K562 (cell line): Measurements from ENCODE around the gene MAMDC4. TPM values are rescaled to one million over a fixed set of nuclear protein-coding genes. Genes with fewer than 3 reads are reported as not detected.

ENCODE experiments used
- BCOR ChIP-seq: fragments of 450-650 bp; IDR thresholded peaks from 2 replicates; pipeline ENCODE4 v1.6.1; 2016
- CBX5 ChIP-seq: IDR thresholded peaks from 2 replicates; pipeline ENCODE4 v1.6.1; 2014; ENCODE audit warnings: low read depth, borderline replicate concordance
- CTBP1 ChIP-seq: fragments of 450-650 bp; IDR thresholded peaks from 2 replicates; pipeline ENCODE4 v1.6.1; 2016; ENCODE audit warnings: borderline replicate concordance
- CXXC5 ChIP-seq: fragments of 250-450 bp; sonication (Bioruptor Pico); IDR thresholded peaks from 2 replicates; pipeline ENCODE4 v1.8.0; 2022; ENCODE audit warnings: inconsistent platforms, mild to moderate bottlenecking, moderate library complexity
- EP300 ChIP-seq: IDR thresholded peaks from 2 replicates; pipeline ENCODE4 v1.6.1; 2012; ENCODE audit warnings: low read length, improper control_type of control experiment
- EP400 ChIP-seq: fragments of 450-650 bp; IDR thresholded peaks from 2 replicates; pipeline ENCODE4 v1.6.1; 2017; ENCODE audit warnings: antibody characterized with exemption, mild to moderate bottlenecking, moderate library complexity
- ETV6 ChIP-seq, 3 experiments: fragments of 150-350 bp in 1 of 3; sonication (generic) in 1 of 3; formaldehyde crosslinking in 1 of 3; IDR thresholded peaks; 2 replicates each; pipeline versions ENCODE4 v1.6.1 to v1.8.0; 2014 to 2022; ENCODE audit warnings: borderline replicate concordance in 2 of 3, low read depth in 2 of 3, antibody characterized with exemption in 1 of 3, low read length in 1 of 3, mild to moderate bottlenecking in 1 of 3, missing genetic modification reagents in 1 of 3
- HDAC6 ChIP-seq: IDR thresholded peaks from 2 replicates; pipeline ENCODE4 v1.6.1; 2012; ENCODE audit warnings: low read depth, mild to moderate bottlenecking, control low read depth, inconsistent platforms, low read length, moderate library complexity
- HINFP ChIP-seq: fragments of 450-650 bp; conservative IDR thresholded peaks from 2 replicates; pipeline ENCODE4 v1.6.1; 2016; ENCODE audit warnings: missing genetic modification characterization, low read depth, mild to moderate bottlenecking, control low read depth, missing compliant biosample characterization
- HIVEP1 ChIP-seq: fragments of 250-450 bp; sonication (Bioruptor Pico); IDR thresholded peaks from 2 replicates; pipeline ENCODE4 v1.4.0; 2020; ENCODE audit warnings: mild to moderate bottlenecking
- L3MBTL2 ChIP-seq: fragments of 450-650 bp; IDR thresholded peaks from 2 replicates; pipeline ENCODE4 v1.6.1; 2016; ENCODE audit warnings: mild to moderate bottlenecking, moderate library complexity
- NBN ChIP-seq: fragments of 450-650 bp; IDR thresholded peaks from 2 replicates; pipeline ENCODE4 v1.6.1; 2016; ENCODE audit warnings: low read depth, mild to moderate bottlenecking
- NEUROD1 ChIP-seq: fragments of 150-350 bp; IDR thresholded peaks from 2 replicates; pipeline ENCODE4 v1.6.1; 2014; ENCODE audit warnings: borderline replicate concordance, low read length, low read depth; ENCODE audit not compliant: partially characterized antibody
- NR2C2 ChIP-seq, 2 experiments: fragments of 200-800 bp in 1 of 2; sonication (Bioruptor generic) in 1 of 2; sonication (generic) in 1 of 2; formaldehyde crosslinking in 1 of 2; IDR thresholded peaks; 2 replicates each; pipeline versions ENCODE4 v1.6.1 to v1.8.0; 2016 to 2022; ENCODE audit warnings: mild to moderate bottlenecking in 1 of 2, missing compliant biosample characterization in 1 of 2, missing genetic modification characterization in 1 of 2, missing genetic modification reagents in 1 of 2
- NR2F6 ChIP-seq: fragments of 450-650 bp; formaldehyde crosslinking; IDR thresholded peaks from 2 replicates; pipeline ENCODE4 v1.4.0; 2020; ENCODE audit warnings: mild to moderate bottlenecking
- POLR2B ChIP-seq: fragments of 450-650 bp; IDR thresholded peaks from 2 replicates; pipeline ENCODE4 v1.6.1; 2018; ENCODE audit warnings: low read depth; ENCODE audit not compliant: partially characterized antibody
- RB1 ChIP-seq: fragments of 450-650 bp; IDR thresholded peaks from 2 replicates; pipeline ENCODE4 v1.6.1; 2017; ENCODE audit warnings: low read depth, mild to moderate bottlenecking
- SP1 ChIP-seq: sonication (generic); formaldehyde crosslinking; IDR thresholded peaks from 2 replicates; pipeline ENCODE4 v1.8.1; 2022; ENCODE audit warnings: mild to moderate bottlenecking, missing genetic modification reagents
- SRF ChIP-seq, 2 experiments: fragments of 250-450, 450-650 bp in 1 of 2; sonication (Bioruptor Pico) in 1 of 2; sonication (generic) in 1 of 2; formaldehyde crosslinking; IDR thresholded peaks; 2 replicates each; pipeline versions ENCODE4 v1.5.0 to v1.5.1; 2020 to 2022; ENCODE audit warnings: mild to moderate bottlenecking in 1 of 2, missing genetic modification reagents in 1 of 2
- SUPT5H ChIP-seq: fragments of 450-650 bp; IDR thresholded peaks from 2 replicates; pipeline ENCODE4 v1.6.1; 2016
- ZBTB7A ChIP-seq: IDR thresholded peaks from 2 replicates; pipeline ENCODE4 v1.6.1; 2011; ENCODE audit warnings: low read depth, mild to moderate bottlenecking, low read length, moderate library complexity, borderline replicate concordance; ENCODE audit not compliant: control insufficient read depth
- ZFP91 ChIP-seq: sonication (generic); formaldehyde crosslinking; IDR thresholded peaks from 2 replicates; pipeline ENCODE4 v1.8.0; 2022; ENCODE audit warnings: mild to moderate bottlenecking, missing genetic modification reagents
- ZFX ChIP-seq: sonication (generic); formaldehyde crosslinking; IDR thresholded peaks from 2 replicates; pipeline ENCODE4 v1.8.0; 2022; ENCODE audit warnings: mild to moderate bottlenecking, missing genetic modification reagents, moderate library complexity
- ZNF224 ChIP-seq: sonication (generic); formaldehyde crosslinking; IDR thresholded peaks from 2 replicates; pipeline ENCODE4 v1.8.0; 2022; ENCODE audit warnings: mild to moderate bottlenecking, missing genetic modification reagents
- ZNF239 ChIP-seq: fragments of 250-450 bp; sonication (Bioruptor Pico); IDR thresholded peaks from 2 replicates; pipeline ENCODE4 v1.4.0; 2020; ENCODE audit warnings: mild to moderate bottlenecking
- ZNF282 ChIP-seq: sonication (generic); formaldehyde crosslinking; IDR thresholded peaks from 2 replicates; pipeline ENCODE4 v1.8.1; 2023; ENCODE audit warnings: missing genetic modification reagents
- ZNF707 ChIP-seq: fragments of 250-450 bp; sonication (Bioruptor Pico); conservative IDR thresholded peaks from 2 replicates; pipeline ENCODE4 v1.8.0; 2022; ENCODE audit warnings: inconsistent platforms, mild to moderate bottlenecking, moderate library complexity
- polyA plus RNA-seq, 8 experiments: library from polyadenylated mRNA; depleted of rRNA in 4 of 8; stranded (reverse) in 5 of 8; unstranded in 3 of 8; fragments of >200 nt; fragmentation: Nextera tagmentation in 2 of 8; fragmentation: Illumina TruSeq in 1 of 8; extraction: Ambion mirVana in 2 of 8; extraction: Trizol in 1 of 8; gene quantifications; 2 replicates each; pipeline versions ENCODE4 v1.2.1 to v1.2.3, GENCODE V29; 2011 to 2014; ENCODE audit warnings: inconsistent platforms in 1 of 8, missing spikeins in 1 of 8
- total RNA-seq, 7 experiments: library from RNA; depleted of rRNA in 6 of 7; stranded (reverse); fragments of >200 nt in 6 of 7; fragmentation: Illumina TruSeq in 2 of 7; extraction: Trizol in 2 of 7; gene quantifications; 2 replicates each; pipeline versions ENCODE4 v1.2.1 to v1.2.3, GENCODE V29; 2011 to 2021; ENCODE audit warnings: low replicate concordance in 1 of 7

Gene MAMDC4
- total and polyA plus RNA-seq, 9 of the 15 experiments (the other 6 are each of a cell fraction or from before 2014, with no cell fraction given) = 0.03 to 10.8 (median 1.5) TPM

- TF ChIP-seq ETV6 (IDR thresholded peaks at IDR 0.05; ENCODE audit: borderline replicate concordance in 1 of 2, low read depth in 2 of 2, low read length in 1 of 2) = no peak
- TF ChIP-seq ETV6 (CRISPR knock-in tag; IDR thresholded peaks at IDR 0.05; ENCODE audit: borderline replicate concordance) = 0 out of 2 replicates have a peak, but pooled peaks have one; percentile 44
- TF ChIP-seq ZBTB7A = peak; percentile 62; the same call in 1 of the 2 replicates
- TF ChIP-seq ZNF224 (CRISPR knock-in tag) = peak; percentile 59; the same call in 1 of the 2 replicates
- TF ChIP-seq NR2F6 (CRISPR knock-in tag) = no peak
- peak; percentile 60 for TF ChIP-seq HINFP (tag)
- TF ChIP-seq ZNF707 = no peak
- TF ChIP-seq POLR2B = peak; percentile 59
- TF ChIP-seq CBX5 = peak; percentile 7; the same call in 1 of the 2 replicates
- peak; percentile 13 to 40; a peak in 1 of 4 replicates for TF ChIP-seq SRF (CRISPR knock-in tag; IDR thresholded peaks at IDR 0.05)
- TF ChIP-seq HIVEP1 (CRISPR knock-in tag) = 0 out of 2 replicates have a peak, but pooled peaks have one; percentile 43
- no peak for TF ChIP-seq NEUROD1
- peak; percentile 93 for TF ChIP-seq ZFP91 (CRISPR knock-in tag)
- peak; percentile 76 for TF ChIP-seq EP400
- no peak for TF ChIP-seq ZNF239 (CRISPR knock-in tag)
- TF ChIP-seq L3MBTL2 = peak; percentile 61
- TF ChIP-seq SP1 = peak; percentile 76; the same call in 1 of the 2 replicates
- TF ChIP-seq CXXC5 (CRISPR knock-in tag) = peak; percentile 90
- TF ChIP-seq NR2C2 (CRISPR knock-in tag; IDR thresholded peaks at IDR 0.05) = no peak
- peak; percentile 42; the same call in 1 of the 2 replicates for TF ChIP-seq NR2C2 (tag; IDR thresholded peaks at IDR 0.05)
- peak; percentile 37; the same call in 1 of the 2 replicates for TF ChIP-seq NBN
- TF ChIP-seq EP300 = no peak
- TF ChIP-seq ZNF282 (CRISPR knock-in tag) = 0 out of 2 replicates have a peak, but pooled peaks have one; percentile 38
- TF ChIP-seq RB1 = peak; percentile 67; the same call in 1 of the 2 replicates
- TF ChIP-seq HDAC6 = 0 out of 2 replicates have a peak, but pooled peaks have one; percentile 66
- TF ChIP-seq BCOR = peak; percentile 48
- peak; percentile 61 for TF ChIP-seq ZFX (CRISPR knock-in tag)
- TF ChIP-seq SUPT5H = peak; percentile 88
- peak; percentile 85 for TF ChIP-seq CTBP1
Measured at GRCh38 chr9:136847826-136848392, 4.2 kb upstream of the MAMDC4 start (continued).
